K562 (cell line): ENCODE data around the gene ALKBH4. TPM values are rescaled to one million over a fixed set of nuclear protein-coding genes. Genes with fewer than 3 reads are reported as not detected.
A peak's percentile ranks its signal among the peaks of the same experiment; 100 is the strongest.

Experiments used
- ARID1B ChIP-seq: fragments of 450-650 bp; IDR thresholded peaks from 2 replicates; pipeline ENCODE4 v1.6.1; 2016; ENCODE audit warnings: antibody characterized with exemption, mild to moderate bottlenecking, inconsistent platforms
- CAMTA2 ChIP-seq: fragments of 250-450 bp; sonication (Bioruptor Pico); conservative IDR thresholded peaks from 2 replicates; pipeline ENCODE4 v1.5.1; 2022
- CREB5 ChIP-seq: fragments of 250-450 bp; sonication (Bioruptor Pico); IDR thresholded peaks from 2 replicates; pipeline ENCODE4 v1.5.0; 2020; ENCODE audit warnings: mild to moderate bottlenecking
- CTBP1 ChIP-seq: fragments of 450-650 bp; IDR thresholded peaks from 2 replicates; pipeline ENCODE4 v1.6.1; 2016; ENCODE audit warnings: borderline replicate concordance
- E2F3 ChIP-seq: fragments of 250-450 bp; sonication (Bioruptor Pico); IDR thresholded peaks from 2 replicates; pipeline ENCODE4 v1.4.0; 2020; ENCODE audit warnings: mild to moderate bottlenecking
- FOXA1 ChIP-seq: fragments of 450-650 bp; IDR thresholded peaks from 2 replicates; pipeline ENCODE4 v1.6.1; 2016; ENCODE audit warnings: mild to moderate bottlenecking, borderline replicate concordance
- IFI16 ChIP-seq: fragments of 250-450 bp; sonication (Bioruptor Pico); IDR thresholded peaks from 2 replicates; pipeline ENCODE4 v2.1.2; 2022; ENCODE audit warnings: mild to moderate bottlenecking, inconsistent platforms
- KLF1 ChIP-seq: fragments of 450-650 bp; IDR thresholded peaks from 2 replicates; pipeline ENCODE4 v1.6.1; 2016; ENCODE audit warnings: missing genetic modification characterization, missing compliant biosample characterization
- MAZ ChIP-seq, 2 experiments: fragments of 450-650 bp in 1 of 2; sonication (generic) in 1 of 2; formaldehyde crosslinking; IDR thresholded peaks in 1 of 2; conservative IDR thresholded peaks in 1 of 2; 2 replicates each; pipeline versions ENCODE4 v1.4.0 to v1.5.0; 2020; ENCODE audit warnings: mild to moderate bottlenecking in 1 of 2, missing genetic modification reagents in 1 of 2
- MBD2 ChIP-seq: sonication (generic); IDR thresholded peaks from 2 replicates; pipeline ENCODE4 v1.6.1; 2016; ENCODE audit warnings: low read depth, borderline replicate concordance
- MITF ChIP-seq: IDR thresholded peaks from 2 replicates; pipeline ENCODE4 v1.6.1; 2014; ENCODE audit warnings: antibody characterized with exemption
- MXI1 ChIP-seq: IDR thresholded peaks from 2 replicates; pipeline ENCODE4 v1.6.1; 2011; ENCODE audit warnings: low read depth, mild to moderate bottlenecking, improper control_type of control experiment, low read length
- NFATC3 ChIP-seq: fragments of 450-650 bp; IDR thresholded peaks from 2 replicates; pipeline ENCODE4 v1.6.1; 2017; ENCODE audit warnings: mild to moderate bottlenecking
- NR2C2 ChIP-seq, 2 experiments: fragments of 200-800 bp in 1 of 2; sonication (Bioruptor generic) in 1 of 2; sonication (generic) in 1 of 2; formaldehyde crosslinking in 1 of 2; IDR thresholded peaks; 2 replicates each; pipeline versions ENCODE4 v1.6.1 to v1.8.0; 2016 to 2022; ENCODE audit warnings: mild to moderate bottlenecking in 1 of 2, missing compliant biosample characterization in 1 of 2, missing genetic modification characterization in 1 of 2, missing genetic modification reagents in 1 of 2
- RBBP5 ChIP-seq: fragments of 200-600 bp; sonication (generic); IDR thresholded peaks from 2 replicates; pipeline ENCODE4 v1.6.1; 2012; ENCODE audit warnings: borderline replicate concordance, mild to moderate bottlenecking, low read length, control low read depth, inconsistent platforms; ENCODE audit not compliant: insufficient read depth, poor library complexity, severe bottlenecking
- SNRNP70 ChIP-seq: fragments of 200-400 bp; formaldehyde crosslinking; optimal IDR thresholded peaks from 2 replicates; pipeline ENCODE3; 2017; ENCODE audit warnings: low read depth, low read length
- TCFL5 ChIP-seq: fragments of 250-450 bp; sonication (Bioruptor Pico); conservative IDR thresholded peaks from 2 replicates; pipeline ENCODE4 v1.6.1; 2021; ENCODE audit warnings: mild to moderate bottlenecking, moderate library complexity, matching md5 sums
- THRA ChIP-seq: fragments of 450-650 bp; IDR thresholded peaks from 2 replicates; pipeline ENCODE4 v1.6.1; 2017; ENCODE audit warnings: mild to moderate bottlenecking, moderate library complexity
- ZNF707 ChIP-seq: fragments of 250-450 bp; sonication (Bioruptor Pico); conservative IDR thresholded peaks from 2 replicates; pipeline ENCODE4 v1.8.0; 2022; ENCODE audit warnings: inconsistent platforms, mild to moderate bottlenecking, moderate library complexity
- ZSCAN32 ChIP-seq: fragments of 450-650 bp; formaldehyde crosslinking; IDR thresholded peaks from 2 replicates; pipeline ENCODE4 v1.4.0; 2020; ENCODE audit warnings: mild to moderate bottlenecking, moderate library complexity
- ZZZ3 ChIP-seq: fragments of 450-650 bp; IDR thresholded peaks from 2 replicates; pipeline ENCODE4 v1.6.1; 2016; ENCODE audit warnings: antibody characterized with exemption, mild to moderate bottlenecking, moderate library complexity
- polyA plus RNA-seq, 8 experiments: library from polyadenylated mRNA; depleted of rRNA in 4 of 8; stranded (reverse) in 5 of 8; unstranded in 3 of 8; fragments of >200 nt; fragmentation: Nextera tagmentation in 2 of 8; fragmentation: Illumina TruSeq in 1 of 8; extraction: Ambion mirVana in 2 of 8; extraction: Trizol in 1 of 8; gene quantifications; 2 replicates each; pipeline versions ENCODE4 v1.2.1 to v1.2.3, GENCODE V29; 2011 to 2014; ENCODE audit warnings: inconsistent platforms in 1 of 8, missing spikeins in 1 of 8
- total RNA-seq, 7 experiments: library from RNA; depleted of rRNA in 6 of 7; stranded (reverse); fragments of >200 nt in 6 of 7; fragmentation: Illumina TruSeq in 2 of 7; extraction: Trizol in 2 of 7; gene quantifications; 2 replicates each; pipeline versions ENCODE4 v1.2.1 to v1.2.3, GENCODE V29; 2011 to 2021; ENCODE audit warnings: low replicate concordance in 1 of 7
- TF ChIP-seq, protein P1 (sequence below): sonication (generic); formaldehyde crosslinking; IDR thresholded peaks from 2 replicates; pipeline ENCODE4 v1.8.1; 2023; ENCODE audit warnings: mild to moderate bottlenecking, missing genetic modification reagents

Gene ALKBH4
- total and polyA plus RNA-seq, 9 of the 15 experiments (the other 6 are each of a cell fraction or from before 2014, with no cell fraction given) = 4.6 to 21.4 (median 11.8) TPM

- TF ChIP-seq ARID1B = no peak
- TF ChIP-seq FOXA1 = no peak
- TF ChIP-seq SNRNP70 = no peak
- TF ChIP-seq MAZ (CRISPR knock-in tag; conservative IDR thresholded peaks at IDR 0.05 in 1 of 2, IDR thresholded peaks at IDR 0.05 in 1 of 2) = peak; percentile 96 to 99
- no peak for TF ChIP-seq ZZZ3
- TF ChIP-seq CREB5 (CRISPR knock-in tag) = no peak
- TF ChIP-seq MBD2 = no peak
- TF ChIP-seq IFI16 (CRISPR knock-in tag) = no peak
- TF ChIP-seq MXI1 = peak; percentile 91
- peak; percentile 66; the same call in 1 of the 2 replicates for TF ChIP-seq MITF
- TF ChIP-seq E2F3 = 0 out of 2 replicates have a peak, but pooled peaks have one; percentile 6
- no peak for TF ChIP-seq NFATC3
- TF ChIP-seq RBBP5 = peak; percentile 97
- no peak for TF ChIP-seq TCFL5
- peak; percentile 81 for TF ChIP-seq NR2C2 (CRISPR knock-in tag; IDR thresholded peaks at IDR 0.05)
- TF ChIP-seq NR2C2 (tag; IDR thresholded peaks at IDR 0.05) = peak; percentile 89
- peak; percentile 85; the same call in 1 of the 2 replicates for TF ChIP-seq CAMTA2 (CRISPR knock-in tag)
- TF ChIP-seq CTBP1 = peak; percentile 94
- TF ChIP-seq ZSCAN32 (CRISPR knock-in tag) = no peak
- TF ChIP-seq ZNF707 (CRISPR knock-in tag) = no peak
- no peak for TF ChIP-seq THRA
- TF ChIP-seq, protein P1, sequence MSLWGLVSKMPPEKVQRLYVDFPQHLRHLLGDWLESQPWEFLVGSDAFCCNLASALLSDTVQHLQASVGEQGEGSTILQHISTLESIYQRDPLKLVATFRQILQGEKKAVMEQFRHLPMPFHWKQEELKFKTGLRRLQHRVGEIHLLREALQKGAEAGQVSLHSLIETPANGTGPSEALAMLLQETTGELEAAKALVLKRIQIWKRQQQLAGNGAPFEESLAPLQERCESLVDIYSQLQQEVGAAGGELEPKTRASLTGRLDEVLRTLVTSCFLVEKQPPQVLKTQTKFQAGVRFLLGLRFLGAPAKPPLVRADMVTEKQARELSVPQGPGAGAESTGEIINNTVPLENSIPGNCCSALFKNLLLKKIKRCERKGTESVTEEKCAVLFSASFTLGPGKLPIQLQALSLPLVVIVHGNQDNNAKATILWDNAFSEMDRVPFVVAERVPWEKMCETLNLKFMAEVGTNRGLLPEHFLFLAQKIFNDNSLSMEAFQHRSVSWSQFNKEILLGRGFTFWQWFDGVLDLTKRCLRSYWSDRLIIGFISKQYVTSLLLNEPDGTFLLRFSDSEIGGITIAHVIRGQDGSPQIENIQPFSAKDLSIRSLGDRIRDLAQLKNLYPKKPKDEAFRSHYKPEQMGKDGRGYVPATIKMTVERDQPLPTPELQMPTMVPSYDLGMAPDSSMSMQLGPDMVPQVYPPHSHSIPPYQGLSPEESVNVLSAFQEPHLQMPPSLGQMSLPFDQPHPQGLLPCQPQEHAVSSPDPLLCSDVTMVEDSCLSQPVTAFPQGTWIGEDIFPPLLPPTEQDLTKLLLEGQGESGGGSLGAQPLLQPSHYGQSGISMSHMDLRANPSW (CRISPR knock-in tag) = 0 out of 2 replicates have a peak, but pooled peaks have one; percentile 66
- peak; percentile 92 for TF ChIP-seq KLF1
Observed at GRCh38 chr7:102464577-102465280, at the start of gene ALKBH4, which contains the start of gene LRWD1 (continued).
